ENCODE data around the gene OR1L1. TPM values are rescaled to one million over a fixed set of nuclear protein-coding genes. Genes with fewer than 3 reads are reported as not detected.

OR1L1 gene
- total and polyA plus RNA-seq, 7 donors = not detected

DNA sequence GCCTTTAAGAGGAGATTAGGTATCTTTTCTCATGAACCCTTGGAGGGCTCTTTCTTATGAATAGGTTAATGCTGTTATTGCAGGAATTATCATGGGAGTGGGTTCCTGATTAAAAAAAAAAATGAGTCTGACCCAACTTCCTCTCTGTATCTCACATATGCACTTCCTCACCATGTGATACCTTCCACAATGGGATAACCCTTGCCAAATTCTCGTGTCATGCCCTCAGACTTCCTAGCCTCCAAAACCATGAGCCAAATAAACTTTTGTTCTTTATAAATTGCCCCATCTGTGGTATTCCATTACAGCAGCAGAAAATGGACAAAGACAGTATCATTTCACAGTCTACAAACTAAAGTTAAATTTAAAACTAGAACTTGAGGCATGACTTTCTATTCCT, 5.1 kb upstream of the OR1L1 start:
- DNase-seq = no peak
- H3K9me3 ChIP-seq = no peaks in the 10 kb centered on the region
- TF ChIP-seq, protein P1, sequence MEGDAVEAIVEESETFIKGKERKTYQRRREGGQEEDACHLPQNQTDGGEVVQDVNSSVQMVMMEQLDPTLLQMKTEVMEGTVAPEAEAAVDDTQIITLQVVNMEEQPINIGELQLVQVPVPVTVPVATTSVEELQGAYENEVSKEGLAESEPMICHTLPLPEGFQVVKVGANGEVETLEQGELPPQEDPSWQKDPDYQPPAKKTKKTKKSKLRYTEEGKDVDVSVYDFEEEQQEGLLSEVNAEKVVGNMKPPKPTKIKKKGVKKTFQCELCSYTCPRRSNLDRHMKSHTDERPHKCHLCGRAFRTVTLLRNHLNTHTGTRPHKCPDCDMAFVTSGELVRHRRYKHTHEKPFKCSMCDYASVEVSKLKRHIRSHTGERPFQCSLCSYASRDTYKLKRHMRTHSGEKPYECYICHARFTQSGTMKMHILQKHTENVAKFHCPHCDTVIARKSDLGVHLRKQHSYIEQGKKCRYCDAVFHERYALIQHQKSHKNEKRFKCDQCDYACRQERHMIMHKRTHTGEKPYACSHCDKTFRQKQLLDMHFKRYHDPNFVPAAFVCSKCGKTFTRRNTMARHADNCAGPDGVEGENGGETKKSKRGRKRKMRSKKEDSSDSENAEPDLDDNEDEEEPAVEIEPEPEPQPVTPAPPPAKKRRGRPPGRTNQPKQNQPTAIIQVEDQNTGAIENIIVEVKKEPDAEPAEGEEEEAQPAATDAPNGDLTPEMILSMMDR (IDR thresholded peaks at IDR 0.05) = no peak
- H3K4me1 ChIP-seq = no peaks in the 10 kb centered on the region
- ATAC-seq = no peak
- 3 to 7% (median 7%) methylated on average over 1 of the region's 1 CpG for WGBS, 3 donors
- H3K4me3 ChIP-seq = no peak overlapping the region
- H3K27me3 ChIP-seq (ENCODE audit: insufficient read depth in 3 of 3, low read length in 2 of 3) = no peaks in the 10 kb centered on the region
- intact Hi-C loops (cut with DNase I) = no loop called here
- H3K27ac ChIP-seq = no peak overlapping the region
- no peaks in the 10 kb centered on the region for H3K36me3 ChIP-seq (ENCODE audit: insufficient read depth in 1 of 2, low read depth in 1 of 2)

DNA sequence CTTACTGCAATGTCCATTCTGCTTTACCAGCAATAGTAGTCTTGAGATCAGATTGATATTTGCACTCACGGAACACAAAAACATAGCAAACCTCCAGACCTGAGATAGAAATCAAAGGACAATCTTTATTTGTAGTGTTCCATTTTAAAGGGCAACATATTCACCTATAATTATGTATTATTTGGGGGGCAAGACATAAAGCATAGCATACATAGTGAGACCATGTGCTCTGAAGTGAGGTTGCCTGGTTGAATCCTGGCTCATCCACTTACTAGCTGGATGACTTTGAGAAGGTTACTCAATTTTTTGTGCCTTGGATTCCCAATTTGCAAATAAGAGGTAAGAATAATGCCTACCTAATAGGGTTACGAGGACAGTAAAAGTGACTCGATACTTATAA, 4.0 kb upstream of the OR1L1 start, which contains the start of gene OR1B1:
OR1B1 (minus strand) TSS at position 101 of the 400 bp plus-strand sequence.
- TF ChIP-seq, protein P1 (IDR thresholded peaks at IDR 0.05) = no peak
- intact Hi-C loops (cut with DNase I) = no loop called here
- H3K4me3 ChIP-seq = no peak within 1 kb of the TSS
- no peak for DNase-seq
- no peaks in the 10 kb centered on the region for H3K36me3 ChIP-seq (ENCODE audit: insufficient read depth in 1 of 2, low read depth in 1 of 2)
- no peak for ATAC-seq
- H3K27me3 ChIP-seq (ENCODE audit: insufficient read depth in 3 of 3, low read length in 2 of 3) = no peaks in the 10 kb centered on the region
- no peak within 1 kb of the TSS for H3K27ac ChIP-seq
- WGBS, 3 donors = 87 to 97% (median 94%) methylated on average over 3 of the region's 3 CpGs
- H3K9me3 ChIP-seq = no peaks in the 10 kb centered on the region
- no peaks in the 10 kb centered on the region for H3K4me1 ChIP-seq

DNA sequence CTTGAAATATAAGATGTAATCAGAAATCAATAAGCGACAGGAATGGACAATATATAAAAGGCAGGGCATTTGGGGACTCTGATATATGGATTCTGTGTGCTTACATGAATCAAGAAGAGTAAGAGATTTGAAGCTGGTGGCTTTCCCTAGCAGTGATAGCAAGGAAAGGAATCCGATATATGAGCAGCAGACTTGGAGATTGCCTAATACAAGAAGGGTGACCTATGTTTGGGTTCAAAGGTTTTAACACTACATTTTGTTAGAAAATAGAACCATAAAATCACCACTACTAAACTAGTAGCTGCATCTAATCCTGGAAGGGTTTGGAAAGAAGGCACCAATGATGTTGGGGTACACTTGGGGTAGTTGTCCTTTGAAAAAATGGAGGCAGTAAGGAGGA, 11.0 kb downstream of the OR1L1 start:
- H3K36me3 ChIP-seq (ENCODE audit: insufficient read depth in 1 of 2, low read depth in 1 of 2) = no peaks in the 10 kb centered on the region
- 37 to 91% (median 80%) methylated on average over 2 of the region's 2 CpGs for WGBS, 3 donors
- DNase-seq (no peak), ATAC-seq (no peak)
- TF ChIP-seq, protein P1 (IDR thresholded peaks at IDR 0.05) = no peak
- peaks cover 9% of the 10 kb centered on the region for H3K9me3 ChIP-seq
- no peaks in the 10 kb centered on the region for H3K4me1 ChIP-seq
- H3K27me3 ChIP-seq (ENCODE audit: insufficient read depth in 3 of 3, low read length in 2 of 3) = no peaks in the 10 kb centered on the region
- intact Hi-C loops (cut with DNase I) = no loop called here
- no peak overlapping the region for H3K27ac ChIP-seq
- no peak overlapping the region for H3K4me3 ChIP-seq

DNA sequence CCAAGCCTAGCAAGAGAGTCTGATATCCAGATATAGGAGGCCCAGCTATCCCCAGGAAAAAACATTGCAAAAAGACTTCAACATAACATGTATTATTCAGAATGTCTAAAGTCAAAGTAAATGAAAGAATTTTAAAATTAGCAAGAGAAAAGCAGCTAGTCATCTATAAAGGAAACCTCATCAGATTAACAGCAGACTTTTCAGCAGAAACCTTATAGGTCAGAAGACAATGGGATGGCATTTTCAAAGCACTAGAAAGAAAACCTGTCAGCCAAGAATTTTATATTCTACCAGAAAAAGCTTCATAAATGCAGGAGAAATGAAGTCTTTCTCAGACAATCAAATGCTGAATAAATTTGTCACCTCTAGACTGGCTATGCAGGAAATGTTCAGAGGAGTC, 23.3 kb downstream of the OR1L1 start:
- no peak for ATAC-seq
- intact Hi-C loops (cut with DNase I) = no loop called here
- Histone ChIP-seq H3K4me1 (no peaks in the 10 kb centered on the region), H3K9me3 (no peaks in the 10 kb centered on the region), H3K4me3 (no peak overlapping the region), H3K27ac (no peak overlapping the region), H3K36me3 (ENCODE audit: insufficient read depth in 1 of 2, low read depth in 1 of 2) (no peaks in the 10 kb centered on the region), H3K27me3 (ENCODE audit: insufficient read depth in 3 of 3, low read length in 2 of 3) (no peaks in the 10 kb centered on the region)
- TF ChIP-seq, protein P1 (IDR thresholded peaks at IDR 0.05) = no peak
- no peak for DNase-seq

DNA sequence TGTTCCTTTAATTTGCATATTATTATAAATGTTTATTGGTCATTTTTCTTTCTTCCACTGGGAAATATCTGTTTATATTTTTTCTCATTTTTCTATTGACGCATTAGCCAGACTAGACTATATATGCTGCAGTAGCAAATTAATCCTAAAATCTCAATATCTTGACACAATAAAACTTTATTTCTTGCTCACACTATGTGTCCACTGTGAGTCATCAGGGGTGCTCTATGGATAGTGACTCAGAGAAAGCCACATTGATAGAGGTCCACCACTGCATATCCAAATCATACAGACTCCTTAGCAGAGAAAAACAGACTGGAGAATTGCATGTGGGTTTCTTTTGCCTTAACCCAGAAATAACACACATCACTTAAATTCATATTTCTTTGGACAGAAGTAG, 34.2 kb downstream of the OR1L1 start:
- Histone ChIP-seq H3K27me3 (ENCODE audit: insufficient read depth in 3 of 3, low read length in 2 of 3) (no peaks in the 10 kb centered on the region), H3K36me3 (ENCODE audit: insufficient read depth in 1 of 2, low read depth in 1 of 2) (no peaks in the 10 kb centered on the region), H3K9me3 (no peaks in the 10 kb centered on the region), H3K4me3 (no peak overlapping the region), H3K27ac (no peak overlapping the region), H3K4me1 (no peaks in the 10 kb centered on the region)
- WGBS, 3 donors = 94 to 98% (median 95%) methylated on average over 1 of the region's 1 CpG
- DNase-seq (no peak), ATAC-seq (no peak)
- TF ChIP-seq, protein P1 (IDR thresholded peaks at IDR 0.05) = no peak
- intact Hi-C loops (cut with DNase I) = no loop called here
